GM18517 (cell line): ENCODE measurements around the gene PEMT.

Experiments
- ATAC-seq: cut with Tn5 transposase; IDR thresholded peaks from one replicate; pipeline ENCODE4 v1.9.1; 2021; ENCODE audit warnings: mild to moderate bottlenecking, moderate library complexity; ENCODE audit not compliant: unreplicated experiment

PEMT gene

GRCh38 chr17:17518014-17518413 lies 73.5 kb downstream of the PEMT start:
- no peak for ATAC-seq

- no peak for ATAC-seq
Measured at GRCh38 chr17:17516941-17517720, 74.4 kb downstream of the PEMT start.

GRCh38 chr17:17515934-17516930 lies 75.3 kb downstream of the PEMT start:
- no peak for ATAC-seq

- no peak for ATAC-seq
Measured at GRCh38 chr17:17514993-17515933, 76.2 kb downstream of the PEMT start.

GRCh38 chr17:17514361-17514992 lies 77.0 kb downstream of the PEMT start:
- ATAC-seq: no peak

GRCh38 chr17:17513626-17514025 lies 77.9 kb downstream of the PEMT start:
- ATAC-seq: no peak

- ATAC-seq: no peak
Measured at GRCh38 chr17:17512866-17513265, 78.6 kb downstream of the PEMT start.

GRCh38 chr17:17511881-17512858 lies 79.3 kb downstream of the PEMT start:
- ATAC-seq: no peak

- no peak for ATAC-seq
Measured at GRCh38 chr17:17511293-17511741, 80.2 kb downstream of the PEMT start.

- no peak for ATAC-seq
Measured at GRCh38 chr17:17510456-17511292, 80.8 kb downstream of the PEMT start.

GRCh38 chr17:17509601-17510425 lies 81.7 kb downstream of the PEMT start:
- no peak for ATAC-seq

- no peak for ATAC-seq
Measured at GRCh38 chr17:17508646-17509591, 82.6 kb downstream of the PEMT start.

GRCh38 chr17:17508019-17508535 lies 83.4 kb downstream of the PEMT start:
- no peak for ATAC-seq

- no peak for ATAC-seq
Measured at GRCh38 chr17:17507465-17508011, 84.0 kb downstream of the PEMT start.

- ATAC-seq: no peak
Measured at GRCh38 chr17:17506893-17507464, 84.5 kb downstream of the PEMT start.
